GM23338 (cell line): ENCODE measurements around the gene PDE2A.

Source experiments
- CREB1 ChIP-seq: fragments of 250-450 bp; sonication (Bioruptor Pico); IDR thresholded peaks from 2 replicates; pipeline ENCODE4 v1.5.0; 2020; ENCODE audit warnings: low read depth, mild to moderate bottlenecking, moderate library complexity
- CTCF ChIP-seq, 2 experiments: fragments of 200-600 bp in 1 of 2; sonication (generic) in 1 of 2; conservative IDR thresholded peaks; 2 replicates each; pipeline versions ENCODE4 v1.5.1 to v1.6.1; 2016 to 2017; ENCODE audit warnings: antibody characterized with exemption in 2 of 2, low read depth in 2 of 2, mild to moderate bottlenecking in 2 of 2, moderate library complexity in 1 of 2
- EZH2 ChIP-seq: fragments of 200-600 bp; sonication (generic); IDR thresholded peaks from one replicate; pipeline ENCODE4 v1.8.0; 2017; ENCODE audit warnings: antibody characterized with exemption, mild to moderate bottlenecking, low read depth; ENCODE audit not compliant: unreplicated experiment
- EZH2phosphoT487 ChIP-seq: fragments of 200-600 bp; sonication (generic); IDR thresholded peaks from one replicate; pipeline ENCODE4 v1.8.1; 2018; ENCODE audit warnings: antibody characterized with exemption; ENCODE audit not compliant: unreplicated experiment
- JUNB ChIP-seq: IDR thresholded peaks from one replicate; pipeline ENCODE4 v1.6.1; 2016; ENCODE audit warnings: antibody characterized with exemption; ENCODE audit not compliant: unreplicated experiment
- POLR2AphosphoS5 ChIP-seq: IDR thresholded peaks from 2 replicates; pipeline ENCODE4 v1.6.1; 2016; ENCODE audit warnings: antibody characterized with exemption, low read depth
- REST ChIP-seq: IDR thresholded peaks from one replicate; pipeline ENCODE4 v1.6.1; 2018; ENCODE audit warnings: antibody characterized with exemption; ENCODE audit not compliant: unreplicated experiment
- STAT1 ChIP-seq: IDR thresholded peaks from one replicate; pipeline ENCODE4 v1.6.1; 2016; ENCODE audit warnings: antibody characterized with exemption; ENCODE audit not compliant: unreplicated experiment

GRCh38 chr11:72589802-72590761, 84.1 kb downstream of the PDE2A start:
- TF ChIP-seq CTCF (conservative IDR thresholded peaks at IDR 0.05; ENCODE audit: low read depth in 2 of 2) (peak; percentile 80 to 81), EZH2phosphoT487 (no peak), POLR2AphosphoS5 (no peak), EZH2 (no peak), JUNB (no peak), CREB1 (CRISPR knock-in tag) (no peak), STAT1 (no peak), REST (no peak)
